Activated CD4-positive, alpha-beta T cell treated with anti-CD3 and anti-CD28 coated beads for 24 hours (primary cell): ENCODE results near the gene SIPA1.

Source experiments
- DNase-seq, 2 donors: peaks; one replicate each; pipeline ENCODE4 v3.0.0-alpha.2; 2020; ENCODE audit warnings: low read depth in 2 of 2

SIPA1 gene

GRCh38 chr11:65637794-65638419 lies at the start of gene SIPA1:
TSS of gene SIPA1 (plus strand) at chr11:65638101. CDS start at chr11:65640922, 2,821 bp downstream.
- DNase-seq: peak; percentile 62 to 67

- peak; percentile 54 to 68 for DNase-seq
Measured at GRCh38 chr11:65588199-65589054, 49.5 kb upstream of the SIPA1 start.

GRCh38 chr11:65589444-65590239 lies 48.3 kb upstream of the SIPA1 start:
- no peak for DNase-seq

DNA sequence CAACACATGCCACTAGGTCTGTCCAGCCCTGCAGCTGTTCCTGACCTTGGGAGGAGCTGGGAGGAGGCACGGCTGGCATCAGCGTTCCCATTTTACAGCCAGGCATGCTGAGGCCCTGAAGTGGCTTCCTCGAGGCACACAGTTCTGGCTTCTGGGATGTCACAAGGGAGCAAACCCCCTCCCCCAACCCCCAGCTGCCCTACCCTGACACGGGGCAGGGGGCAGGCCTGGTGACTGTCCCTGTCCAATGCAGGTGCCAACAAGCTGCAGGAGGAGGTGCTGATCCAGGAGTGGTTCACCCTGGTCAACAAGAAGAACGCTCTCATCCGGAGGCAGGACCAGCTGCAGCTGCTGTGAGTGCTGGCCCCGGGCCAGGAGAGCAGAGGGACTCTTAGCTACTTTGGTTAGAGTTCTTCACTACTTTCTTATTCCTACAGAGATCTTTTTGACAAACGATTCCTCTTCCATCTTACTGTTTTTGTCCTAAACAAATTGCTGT lies 47.6 kb upstream of the SIPA1 start:
- no peak for DNase-seq

- no peak for DNase-seq
Measured at GRCh38 chr11:65591939-65592857, 45.7 kb upstream of the SIPA1 start.

DNA sequence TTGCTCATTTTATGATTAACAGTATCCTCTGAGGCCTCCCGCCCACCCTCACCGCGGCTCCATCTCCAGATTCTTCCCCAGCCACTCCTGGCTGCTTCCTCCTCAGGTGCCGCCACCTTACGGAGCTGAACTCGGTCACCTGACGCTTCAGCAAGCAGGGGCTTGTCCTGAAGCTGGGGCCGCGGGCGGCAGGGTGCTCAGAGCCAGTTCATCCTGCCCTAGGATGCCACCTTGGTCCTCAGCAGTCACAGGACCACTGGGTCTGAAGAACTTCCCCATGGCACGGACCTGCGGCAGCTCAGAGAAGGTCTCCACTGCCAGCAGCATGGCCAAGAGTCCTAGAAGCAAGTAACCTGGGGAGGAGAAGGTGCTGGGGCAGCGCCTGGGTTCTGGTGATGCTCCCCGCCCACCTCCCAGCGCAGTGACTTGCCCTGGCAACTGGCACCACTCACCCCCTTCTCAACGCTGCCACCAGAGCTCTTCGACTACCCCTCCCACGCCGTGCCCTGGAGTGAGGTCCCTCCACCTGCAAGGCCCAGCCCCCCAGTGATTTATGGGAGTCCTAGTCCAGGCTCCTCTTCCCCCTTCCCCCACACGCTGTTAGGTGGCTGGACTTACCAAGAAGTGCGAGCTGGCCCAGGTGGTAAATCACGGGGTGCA lies 44.9 kb upstream of the SIPA1 start:
- no peak for DNase-seq

DNA sequence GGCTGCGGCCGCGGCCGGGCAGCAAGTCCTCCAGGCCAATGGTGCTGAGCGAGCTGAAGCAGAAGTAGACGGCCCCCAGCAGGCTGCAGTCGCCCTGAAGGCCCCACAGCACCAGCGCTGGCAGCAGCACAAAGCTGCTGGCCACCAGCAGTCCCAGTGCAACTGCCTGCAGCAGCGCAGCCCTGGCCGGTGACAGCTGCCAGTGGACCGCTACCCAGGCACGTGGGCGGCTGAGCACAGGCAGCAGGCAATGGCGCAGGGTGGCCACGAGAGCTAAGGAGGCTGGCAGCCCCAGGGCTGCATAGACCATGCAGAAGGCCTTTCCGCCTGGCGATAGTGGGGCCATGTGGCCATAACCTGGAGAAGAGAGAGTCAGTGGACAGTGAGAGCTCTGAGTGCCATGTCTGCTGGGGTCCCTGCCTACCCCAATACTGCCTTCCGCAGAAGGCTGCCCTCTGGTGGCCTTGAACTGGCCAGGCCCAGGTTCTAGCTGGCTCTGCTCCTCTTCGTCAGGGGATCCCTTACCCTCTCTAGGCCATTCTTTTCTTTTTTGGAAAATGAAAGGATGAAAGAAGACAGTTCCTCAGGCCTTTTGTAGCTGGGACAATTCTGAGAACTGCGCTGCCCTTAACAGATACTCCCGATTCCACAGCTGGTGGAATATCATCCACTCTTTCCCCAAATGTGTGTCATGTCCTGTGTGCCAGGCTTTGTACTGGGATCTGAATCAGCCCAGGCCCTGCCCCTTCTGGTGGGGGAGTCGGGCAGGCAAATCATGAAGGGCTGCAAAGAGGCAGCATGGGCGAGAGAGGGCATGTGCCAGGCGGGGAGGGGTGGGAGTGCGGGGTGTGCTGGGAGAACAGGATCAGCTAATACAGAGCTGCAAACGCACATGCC lies 44.1 kb upstream of the SIPA1 start:
- DNase-seq: no peak

DNA sequence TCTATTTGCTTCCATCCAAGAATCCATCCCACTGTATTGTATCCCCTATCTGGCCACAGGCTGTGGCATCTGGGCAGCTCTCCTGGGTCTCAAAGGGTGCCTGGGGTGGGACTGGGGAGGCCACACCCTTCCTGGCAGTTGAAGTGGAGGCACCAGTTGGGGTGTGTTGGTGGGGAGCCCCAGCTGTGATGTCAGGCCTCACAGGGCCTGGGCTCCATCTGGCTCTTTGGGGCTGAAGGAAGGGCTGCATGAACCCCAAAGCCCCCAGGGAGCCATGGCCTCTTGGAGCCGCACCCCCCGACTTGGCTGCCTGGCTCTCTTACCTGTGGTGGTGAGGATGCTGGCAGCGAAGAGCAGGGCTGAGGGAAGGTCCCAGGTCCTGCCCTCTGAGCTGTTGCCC lies 42.8 kb upstream of the SIPA1 start:
- DNase-seq: no peak

DNA sequence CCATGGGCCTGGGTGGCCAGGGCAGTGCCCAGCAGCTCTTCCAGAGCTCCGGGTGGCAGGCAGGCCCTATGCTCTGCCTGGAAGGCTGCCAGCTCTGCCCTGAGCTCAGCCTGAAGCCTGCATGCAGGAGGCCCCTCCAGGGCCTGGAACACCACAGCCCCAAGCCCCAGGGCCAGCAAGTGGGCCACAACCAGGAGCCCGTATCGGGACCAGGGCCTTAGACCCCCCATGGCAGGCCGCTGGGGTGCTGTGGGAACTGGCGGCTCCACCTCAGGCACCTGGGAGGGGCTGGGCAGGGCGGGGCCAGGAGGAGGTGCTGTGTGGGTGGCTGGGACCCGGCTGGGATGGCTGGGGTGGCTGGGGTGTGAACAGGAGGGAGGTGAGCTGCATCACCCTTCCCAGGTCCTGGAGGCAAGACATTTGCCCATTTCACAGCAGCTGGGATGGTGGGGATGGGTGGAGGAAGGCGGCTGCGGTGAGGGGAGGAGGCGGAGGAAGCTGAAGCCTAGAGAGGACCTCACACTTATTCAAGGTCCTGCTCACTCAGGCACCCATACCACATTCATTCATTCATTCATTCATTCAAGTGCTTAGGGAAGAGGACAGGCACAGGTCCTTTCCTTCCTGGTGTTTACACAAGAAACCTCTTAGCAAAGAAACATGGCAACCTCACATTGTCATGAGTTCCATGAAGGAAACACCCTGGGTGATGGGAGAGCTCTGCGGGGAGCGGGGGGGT lies 42.2 kb upstream of the SIPA1 start, which contains the start of gene KCNK7:
KCNK7 (minus strand) TSS at position 258 of the 739 bp plus-strand sequence; CDS start at position 230, 28 bp downstream.
- no peak for DNase-seq

DNA sequence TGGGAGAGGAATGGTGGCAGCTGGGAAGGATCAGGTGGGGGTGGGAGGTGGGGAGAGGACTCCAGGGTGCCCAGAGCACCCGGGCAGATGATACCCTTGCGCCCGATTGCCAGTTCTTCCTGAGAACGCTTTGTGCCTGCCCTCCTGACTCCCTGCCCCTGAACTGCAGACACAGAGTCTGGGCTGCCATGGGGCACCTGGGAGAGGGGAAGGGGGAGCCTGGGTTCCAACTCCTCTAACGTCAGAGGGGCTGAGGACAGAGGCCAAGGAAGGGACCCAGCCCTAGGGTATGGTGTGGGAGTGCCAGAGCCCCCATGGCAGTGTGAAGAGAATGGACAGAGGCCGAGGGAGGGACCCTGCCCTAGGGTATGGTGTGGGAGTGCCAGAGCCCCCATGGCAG lies 41.4 kb upstream of the SIPA1 start:
- DNase-seq: no peak

- no peak for DNase-seq
Measured at GRCh38 chr11:65598258-65598699, 39.6 kb upstream of the SIPA1 start.

- no peak for DNase-seq
Measured at GRCh38 chr11:65599216-65599954, 38.5 kb upstream of the SIPA1 start.

DNA sequence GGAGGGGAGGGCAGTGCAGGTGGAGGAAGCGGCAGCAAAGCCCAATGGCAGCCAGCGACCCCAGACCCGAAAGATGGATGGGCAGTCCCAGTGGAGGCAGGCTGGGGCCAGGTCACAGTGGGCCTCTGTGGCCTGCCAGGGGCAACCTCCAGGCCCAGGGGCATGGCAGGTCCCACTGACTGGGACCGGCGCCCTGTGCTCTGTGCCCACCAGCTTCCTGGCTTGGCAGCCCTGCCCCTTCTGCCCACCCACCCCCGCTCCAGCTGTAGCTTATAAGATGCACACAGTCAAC lies 38.0 kb upstream of the SIPA1 start:
- no peak for DNase-seq

- DNase-seq: no peak
Measured at GRCh38 chr11:65604258-65604657, 33.6 kb upstream of the SIPA1 start.

- DNase-seq: no peak
Measured at GRCh38 chr11:65606876-65607613, 30.9 kb upstream of the SIPA1 start.

DNA sequence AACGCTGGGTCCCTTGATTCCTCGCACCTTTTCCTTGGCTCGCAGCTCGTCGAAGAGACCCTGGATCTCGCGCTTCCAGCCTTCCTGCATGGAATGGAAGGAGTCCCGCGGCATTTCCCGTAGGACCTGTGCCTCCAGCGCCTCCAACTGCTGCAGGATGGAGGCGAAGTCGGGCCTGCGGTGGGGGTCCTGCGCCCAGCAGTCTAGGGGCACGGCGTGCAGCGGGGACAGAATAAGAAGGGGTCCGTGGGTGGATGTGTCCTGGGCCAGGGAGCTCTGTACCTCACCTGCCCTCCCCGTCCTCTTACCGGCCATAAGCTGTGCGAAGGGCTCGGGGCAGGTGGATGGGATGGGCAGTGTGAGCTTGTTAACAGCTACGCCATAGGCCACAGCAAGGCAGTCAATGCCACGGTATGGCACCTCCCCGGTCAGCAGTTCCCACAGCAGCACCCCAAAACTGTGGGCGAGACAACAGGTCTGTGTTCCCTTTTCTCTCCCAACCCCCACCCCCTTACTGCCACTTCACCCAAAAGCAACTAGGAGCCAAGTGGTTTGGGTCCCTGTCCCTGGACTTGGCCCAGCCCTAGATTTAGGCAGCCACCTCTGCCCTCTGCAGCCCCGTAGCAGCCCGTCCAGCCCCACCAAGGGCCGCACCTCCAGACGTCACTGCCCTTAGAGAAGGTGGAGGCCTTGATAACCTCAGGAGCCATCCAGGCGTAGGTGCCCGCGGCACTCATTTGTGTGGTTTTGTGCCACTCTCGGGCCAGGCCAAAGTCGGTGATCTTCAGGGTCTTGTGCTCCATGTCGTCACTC lies 30.1 kb upstream of the SIPA1 start:
- no peak for DNase-seq

- DNase-seq: no peak
Measured at GRCh38 chr11:65609229-65609628, 28.7 kb upstream of the SIPA1 start.
